PC-9 (cell line): ENCODE results near the gene CHCHD4. TPM values are rescaled to one million over a fixed set of nuclear protein-coding genes. Genes with fewer than 3 reads are reported as not detected.

ENCODE experiments used
- BruUV-seq: library from RNA; stranded (reverse); fragments of 400-500 nt; replicated peaks from 2 replicates; lab custom pipeline; 2021; lab: Mats Ljungman, UMichigan
- CTCF ChIA-PET: fragments of 300-600 bp; sonication (Branson Sonifier 250); formaldehyde crosslinking; loops from one replicate; lab custom pipeline; 2022; ENCODE audit warnings: antibody characterized with exemption; lab: Charles Lee
- POLR2A ChIA-PET: fragments of 300-600 bp; sonication (Branson Sonifier 250); formaldehyde crosslinking; loops from one replicate; lab custom pipeline; 2022; ENCODE audit warnings: antibody characterized with exemption; ENCODE audit not compliant: unreplicated experiment; lab: Charles Lee
- DNase-seq, 2 experiments: peaks; one replicate each; pipeline versions ENCODE4 v3.0.0 to v3.0.0-alpha.2; 2015 to 2022; ENCODE audit warnings: mixed read lengths in 1 of 2
- H2AFZ ChIP-seq: fragments of 200-600 bp; sonication (generic); 2 replicates; pipeline ENCODE4 v1.8.1; 2017; ENCODE audit warnings: antibody characterized with exemption
- H3F3A ChIP-seq: fragments of 200-600 bp; sonication (generic); 2 replicates; pipeline ENCODE4 v1.8.1; 2017; ENCODE audit warnings: antibody characterized with exemption, mild to moderate bottlenecking, low read depth; ENCODE audit not compliant: insufficient read depth
- H3K27ac ChIP-seq: fragments of 200-600 bp; sonication (generic); 2 replicates; pipeline ENCODE4 v1.6.1; 2016; ENCODE audit warnings: mixed run types
- H3K27me3 ChIP-seq: fragments of 200-600 bp; sonication (generic); 2 replicates; pipeline ENCODE4 v1.6.1; 2016; ENCODE audit warnings: low read depth, mixed run types; ENCODE audit not compliant: insufficient read depth
- H3K36me3 ChIP-seq: fragments of 200-600 bp; sonication (generic); 2 replicates; pipeline ENCODE4 v1.6.1; 2016; ENCODE audit warnings: low read depth, mixed run types
- H3K4me1 ChIP-seq: fragments of 200-600 bp; sonication (generic); replicated peaks from 2 replicates; pipeline ENCODE4 v1.6.1; 2016; ENCODE audit warnings: mixed run types; ENCODE audit not compliant: insufficient read depth
- H3K4me2 ChIP-seq: fragments of 200-600 bp; sonication (generic); 2 replicates; pipeline ENCODE4 v1.6.1; 2017; ENCODE audit warnings: mixed run types
- H3K4me3 ChIP-seq: fragments of 200-600 bp; sonication (generic); 2 replicates; pipeline ENCODE4 v1.6.1; 2016; ENCODE audit warnings: mixed run types
- H3K79me2 ChIP-seq: fragments of 200-600 bp; sonication (generic); 2 replicates; pipeline ENCODE4 v1.6.1; 2017; ENCODE audit warnings: low read depth, mixed run types
- H3K9me2 ChIP-seq: fragments of 200-600 bp; sonication (generic); 2 replicates; pipeline ENCODE4 v1.8.1; 2017; ENCODE audit warnings: mild to moderate bottlenecking; ENCODE audit not compliant: insufficient read depth
- H3K9me3 ChIP-seq: fragments of 200-600 bp; sonication (generic); 2 replicates; pipeline ENCODE4 v1.8.1; 2016; ENCODE audit warnings: low read depth; ENCODE audit not compliant: insufficient read depth
- H4K20me1 ChIP-seq: fragments of 200-600 bp; sonication (generic); 2 replicates; pipeline ENCODE4 v1.8.1; 2017; ENCODE audit not compliant: insufficient read depth
- CTCF ChIP-seq: fragments of 200-600 bp; sonication (generic); conservative IDR thresholded peaks from 2 replicates; pipeline ENCODE4 v1.6.1; 2017; ENCODE audit warnings: mixed run types, antibody characterized with exemption, mild to moderate bottlenecking, moderate library complexity
- EZH2 ChIP-seq: fragments of 200-600 bp; sonication (generic); IDR thresholded peaks from 2 replicates; pipeline ENCODE4 v1.8.0; 2017; ENCODE audit warnings: antibody characterized with exemption, low read depth
- intact Hi-C: fragments of 100-400 bp; cut with micrococcal nuclease; formaldehyde crosslinking; loops from one replicate; pipeline ENCODE4 v1.10.0; 2022; ENCODE audit not compliant: unreplicated experiment
- total RNA-seq: library from RNA; stranded (reverse); gene quantifications from 2 replicates; pipeline ENCODE4 v1.2.3, GENCODE V29; 2021

Gene CHCHD4
- total RNA-seq, 1 experiment from 2014 or later = 17.6 TPM

- Histone ChIP-seq H3K4me3 (no peak overlapping the region), H4K20me1 (no peaks in the 10 kb centered on the region), H3K9me2 (no peaks in the 10 kb centered on the region), H3K79me2 (no peaks in the 10 kb centered on the region), H3K4me2 (no peak overlapping the region), H3K27me3 (no peaks in the 10 kb centered on the region), H3K4me1 (no peaks in the 10 kb centered on the region), H2AFZ (no peak overlapping the region), H3F3A (no peaks in the 10 kb centered on the region; the same call in 1 of the 2 replicates), H3K36me3 (peaks cover 6% of the 10 kb centered on the region; the same call in 1 of the 2 replicates), H3K27ac (no peak overlapping the region), H3K9me3 (no peaks in the 10 kb centered on the region)
- no peak for DNase-seq
- TF ChIP-seq EZH2 (no peak), CTCF (no peak)
- POLR2A ChIA-PET = no interaction called here
- intact Hi-C loops = no loop called here
- CTCF ChIA-PET = no interaction called here
- BruUV-seq = no TSS peak
Measured at GRCh38 chr3:14151471-14152083, 26.9 kb upstream of the CHCHD4 start.

- Histone ChIP-seq H3K79me2 (no peaks in the 10 kb centered on the region), H3K27ac (no peak overlapping the region), H3K27me3 (no peaks in the 10 kb centered on the region), H3K9me3 (no peaks in the 10 kb centered on the region), H3K9me2 (no peaks in the 10 kb centered on the region), H3K4me3 (no peak overlapping the region), H3K36me3 (peaks cover 5% of the 10 kb centered on the region; the same call in 1 of the 2 replicates), H3K4me2 (no peak overlapping the region), H2AFZ (no peak overlapping the region), H3K4me1 (peaks cover 7% of the 10 kb centered on the region), H4K20me1 (no peaks in the 10 kb centered on the region), H3F3A (peaks cover under 1% of the 10 kb centered on the region; the same call in 1 of the 2 replicates)
- intact Hi-C loops = no loop called here
- TF ChIP-seq CTCF = no peak
- TF ChIP-seq EZH2 = no peak
- ChIA-PET POLR2A (no interaction called here), CTCF (no interaction called here)
- no TSS peak for BruUV-seq
- no peak for DNase-seq
Measured at GRCh38 chr3:14150491-14151230, 26.0 kb upstream of the CHCHD4 start.

- Histone ChIP-seq H3K27me3 (no peaks in the 10 kb centered on the region), H3K4me1 (peaks cover 13% of the 10 kb centered on the region), H2AFZ (no peak overlapping the region), H3K4me2 (no peak overlapping the region), H3K27ac (no peak overlapping the region), H3F3A (peaks cover 6% of the 10 kb centered on the region), H3K9me2 (no peaks in the 10 kb centered on the region), H3K79me2 (no peaks in the 10 kb centered on the region), H3K9me3 (no peaks in the 10 kb centered on the region), H4K20me1 (no peaks in the 10 kb centered on the region), H3K36me3 (peaks cover 5% of the 10 kb centered on the region; the same call in 1 of the 2 replicates), H3K4me3 (no peak overlapping the region)
- intact Hi-C loops = no loop called here
- CTCF ChIA-PET = no interaction called here
- POLR2A ChIA-PET = no interaction called here
- TF ChIP-seq EZH2 = no peak
- TF ChIP-seq CTCF = no peak
- DNase-seq = no peak
- no TSS peak for BruUV-seq
Measured at GRCh38 chr3:14150078-14150477, 25.4 kb upstream of the CHCHD4 start.
